Muscle layer of duodenum (tissue), 2 donors: ENCODE results near the gene TMBIM4.
A peak's percentile ranks its signal among the peaks of the same experiment; 100 is the strongest.

Experiments used
- H3K27ac ChIP-seq: one replicate; pipeline ENCODE4 v1.7.0; 2013; ENCODE audit warnings: mild to moderate bottlenecking, low read length
- H3K27me3 ChIP-seq: one replicate; pipeline ENCODE4 v1.7.0; 2013; ENCODE audit warnings: low read depth, mild to moderate bottlenecking, control low read depth, low read length
- H3K36me3 ChIP-seq, 2 donors: one replicate each; pipeline ENCODE4 v1.7.0; 2013; ENCODE audit warnings: low read length in 2 of 2, control low read depth in 1 of 2, mild to moderate bottlenecking in 1 of 2; ENCODE audit not compliant: insufficient read depth in 2 of 2, control insufficient read depth in 1 of 2
- H3K4me1 ChIP-seq, 2 donors: one replicate each; pipeline ENCODE4 v1.7.0; 2013; ENCODE audit warnings: low read length in 2 of 2, mild to moderate bottlenecking in 2 of 2, control low read depth in 1 of 2, moderate library complexity in 1 of 2; ENCODE audit not compliant: insufficient read depth in 2 of 2, control insufficient read depth in 1 of 2
- H3K4me3 ChIP-seq, 2 donors: one replicate each; pipeline ENCODE4 v1.7.0; 2013; ENCODE audit warnings: low read length in 2 of 2, low read depth in 1 of 2, mild to moderate bottlenecking in 1 of 2
- H3K9me3 ChIP-seq, 2 donors: one replicate each; pipeline ENCODE4 v1.7.0; 2013; ENCODE audit warnings: low read length in 2 of 2, control low read depth in 1 of 2, mild to moderate bottlenecking in 1 of 2; ENCODE audit not compliant: control insufficient read depth in 1 of 2
- donor health status: healthy.

The TMBIM4 gene

DNA sequence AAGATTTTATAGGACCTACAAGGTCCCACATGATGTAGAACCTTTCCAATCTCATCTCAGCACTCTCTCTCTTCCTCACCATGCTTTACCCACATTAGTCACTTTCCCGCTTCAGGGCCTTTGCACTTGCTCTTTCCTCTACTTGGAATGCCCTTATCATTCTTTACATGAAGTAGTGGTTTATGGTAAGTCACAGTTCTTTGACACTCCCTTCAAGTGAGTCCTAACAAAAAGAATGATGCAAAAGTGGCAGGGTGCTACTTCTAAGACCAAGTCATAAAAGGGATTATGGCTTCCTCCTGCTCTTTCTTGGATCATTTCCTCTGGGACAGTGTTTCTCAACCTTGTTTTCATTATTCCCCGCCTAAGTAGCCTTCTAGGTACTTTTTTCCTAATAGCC is 13.1 kb downstream of the TMBIM4 start:
- Histone ChIP-seq H3K9me3 (no peaks in the 10 kb centered on the region), H3K4me1 (peaks cover 0 to 18% of the 10 kb centered on the region in 2 donors), H3K27me3 (no peaks in the 10 kb centered on the region), H3K4me3 (no peak overlapping the region), H3K27ac (no peak overlapping the region), H3K36me3 (peaks cover 16 to 20% of the 10 kb centered on the region in 2 donors)

DNA sequence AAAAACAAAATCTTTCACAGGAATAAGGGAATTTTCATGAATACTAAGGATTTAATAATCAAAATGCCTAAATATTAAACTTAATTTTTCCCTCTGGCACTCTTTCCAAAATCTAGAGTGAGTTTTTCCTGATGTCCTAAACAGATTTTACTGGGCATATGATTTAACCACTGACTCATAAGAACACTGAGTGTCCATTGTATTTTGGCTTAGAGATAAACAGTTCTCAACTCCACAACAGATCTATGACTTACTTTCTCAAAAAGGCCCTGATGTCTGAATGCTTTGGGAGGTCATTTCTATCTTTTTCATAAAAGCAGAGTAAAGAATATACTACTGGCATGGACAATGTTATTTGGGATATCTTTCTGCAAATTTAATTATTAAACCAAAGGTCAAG is 15.0 kb downstream of the TMBIM4 start:
- Histone ChIP-seq H3K4me1 (peaks cover 0 to 18% of the 10 kb centered on the region in 2 donors), H3K27me3 (no peaks in the 10 kb centered on the region), H3K4me3 (no peak overlapping the region), H3K9me3 (no peaks in the 10 kb centered on the region), H3K36me3 (peaks cover 11 to 14% of the 10 kb centered on the region in 2 donors), H3K27ac (no peak overlapping the region)

DNA sequence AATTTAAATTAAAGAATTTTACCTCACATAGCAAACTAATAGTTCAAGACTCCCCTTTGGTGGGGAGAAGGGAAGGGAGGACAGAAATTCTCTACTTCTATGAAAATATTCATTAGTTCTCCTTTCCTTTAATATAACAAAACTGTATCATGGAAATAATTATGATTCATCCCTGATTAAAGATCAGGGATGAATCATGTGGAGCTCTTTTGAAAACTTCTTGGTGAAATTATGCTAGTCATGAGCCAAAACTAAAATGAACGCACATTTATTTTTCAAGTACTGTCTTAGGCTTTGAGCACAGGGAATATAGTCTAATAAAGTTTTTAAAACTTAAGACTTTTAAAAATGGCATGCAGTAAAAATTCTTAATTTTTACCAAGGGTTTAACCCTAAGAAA is 17.1 kb downstream of the TMBIM4 start:
- H3K36me3 ChIP-seq = peaks cover 3 to 7% of the 10 kb centered on the region in 2 donors
- H3K4me1 ChIP-seq = peaks cover 0 to 18% of the 10 kb centered on the region in 2 donors
- H3K4me3 ChIP-seq = no peak overlapping the region
- peak overlapping the region; percentile 45 for H3K27ac ChIP-seq
- no peaks in the 10 kb centered on the region for H3K27me3 ChIP-seq
- no peaks in the 10 kb centered on the region for H3K9me3 ChIP-seq

DNA sequence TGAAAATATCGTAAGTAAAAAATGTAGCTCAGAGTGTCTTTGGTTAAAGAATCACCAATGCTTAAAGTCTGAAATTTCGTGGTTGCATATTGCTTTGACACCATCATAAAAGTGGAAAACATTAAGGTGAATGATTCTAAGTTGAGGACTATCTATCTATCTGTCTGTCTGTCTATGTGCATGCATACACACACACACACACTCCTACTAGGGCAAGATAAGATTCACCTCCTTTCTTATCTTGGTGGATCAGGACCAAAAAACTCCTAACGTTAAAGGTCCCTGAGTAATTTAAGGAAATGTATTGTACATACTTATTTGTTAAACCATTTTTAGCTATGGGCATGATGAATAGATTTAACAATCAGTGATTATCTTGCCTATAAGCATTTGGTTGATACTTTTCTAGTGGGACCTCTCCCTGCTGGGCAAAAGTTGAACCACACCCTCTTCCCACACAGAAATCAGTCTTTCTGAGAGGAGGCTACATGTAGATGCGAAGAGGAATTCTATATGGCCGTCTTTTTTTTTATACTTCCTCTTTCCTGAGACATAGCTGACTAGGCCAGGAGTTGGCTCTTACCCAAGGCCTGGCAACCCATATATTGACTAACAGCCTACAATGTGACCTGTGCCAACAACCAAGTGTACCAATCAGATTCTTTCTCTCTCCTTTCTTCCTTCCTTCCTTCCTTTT is 19.9 kb downstream of the TMBIM4 start:
- Histone ChIP-seq H3K27ac (peak overlapping the region; percentile 28), H3K9me3 (no peaks in the 10 kb centered on the region), H3K36me3 (peaks cover 3 to 7% of the 10 kb centered on the region in 2 donors), H3K27me3 (no peaks in the 10 kb centered on the region), H3K4me3 (no peak overlapping the region), H3K4me1 (peaks cover 0 to 22% of the 10 kb centered on the region in 2 donors)

DNA sequence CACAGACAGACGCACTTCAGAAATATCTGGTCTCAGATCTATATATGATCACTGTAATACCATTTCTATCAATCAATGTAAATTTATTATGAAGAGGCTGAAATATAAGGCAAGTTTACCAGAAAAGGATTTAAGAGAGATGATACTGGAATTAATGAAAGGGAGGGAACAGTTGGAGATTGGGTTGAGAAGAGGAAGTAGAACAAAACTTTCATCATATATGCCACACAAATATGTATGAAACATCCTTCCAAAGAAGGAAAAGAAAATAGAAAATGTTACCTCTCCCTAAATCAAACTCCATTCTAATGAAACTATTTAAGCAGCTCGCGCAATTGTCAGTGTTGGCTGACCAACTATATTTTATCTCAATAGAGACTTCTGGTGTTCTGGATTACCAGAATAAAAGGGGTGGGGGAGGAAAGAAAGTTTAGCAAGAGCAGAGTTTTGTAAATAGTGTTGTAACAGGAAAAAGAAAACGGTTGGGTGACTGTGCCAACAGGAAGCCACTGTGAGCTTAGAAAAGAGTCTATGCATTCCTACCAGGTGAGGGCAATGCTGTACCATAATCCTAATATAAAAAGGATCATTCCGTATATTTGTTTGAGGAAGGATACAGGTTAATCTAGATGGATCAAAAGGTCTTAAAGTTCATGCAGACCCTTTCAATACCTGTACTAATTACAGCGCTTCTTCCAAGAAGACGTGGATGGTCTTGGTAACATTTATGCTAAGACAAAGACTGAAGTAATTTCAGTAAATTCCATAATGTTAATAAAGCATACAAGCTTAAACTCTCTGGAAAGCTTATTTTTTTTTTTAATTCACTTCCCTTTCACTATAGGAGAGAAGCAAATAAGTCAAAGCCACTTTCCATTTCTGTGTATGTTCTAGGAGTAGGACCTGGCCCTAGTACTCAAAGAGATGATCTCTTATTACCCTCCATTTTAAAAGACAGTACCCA is 24.7 kb downstream of the TMBIM4 start:
- no peak overlapping the region for H3K4me3 ChIP-seq
- peaks cover 0 to 5% of the 10 kb centered on the region in 2 donors for H3K4me1 ChIP-seq
- H3K27ac ChIP-seq = no peak overlapping the region
- peaks cover 24 to 29% of the 10 kb centered on the region in 2 donors for H3K36me3 ChIP-seq
- H3K9me3 ChIP-seq = peaks cover 9 to 10% of the 10 kb centered on the region in 2 donors
- no peaks in the 10 kb centered on the region for H3K27me3 ChIP-seq

DNA sequence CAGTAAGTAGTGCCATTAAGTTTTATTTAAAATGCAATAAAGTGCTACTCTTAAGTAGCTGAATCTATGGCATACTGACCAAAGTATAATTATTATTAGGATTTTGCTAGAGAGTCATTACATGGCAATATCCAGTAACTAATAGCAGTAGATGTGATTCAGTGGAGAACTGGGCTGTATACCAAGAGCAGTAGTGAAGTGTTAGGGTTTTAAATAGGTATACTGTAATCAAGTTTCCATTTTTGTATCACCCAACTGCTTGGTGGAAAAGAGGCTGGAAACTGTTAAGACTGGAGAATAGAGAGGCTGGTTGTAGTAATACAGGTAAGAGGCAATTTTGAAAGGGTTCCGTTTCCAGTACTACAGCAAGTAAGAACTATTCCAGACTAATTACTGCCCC is 25.9 kb downstream of the TMBIM4 start:
- H3K36me3 ChIP-seq = peaks cover 34 to 37% of the 10 kb centered on the region in 2 donors
- H3K27ac ChIP-seq = no peak overlapping the region
- no peaks in the 10 kb centered on the region for H3K27me3 ChIP-seq

DNA sequence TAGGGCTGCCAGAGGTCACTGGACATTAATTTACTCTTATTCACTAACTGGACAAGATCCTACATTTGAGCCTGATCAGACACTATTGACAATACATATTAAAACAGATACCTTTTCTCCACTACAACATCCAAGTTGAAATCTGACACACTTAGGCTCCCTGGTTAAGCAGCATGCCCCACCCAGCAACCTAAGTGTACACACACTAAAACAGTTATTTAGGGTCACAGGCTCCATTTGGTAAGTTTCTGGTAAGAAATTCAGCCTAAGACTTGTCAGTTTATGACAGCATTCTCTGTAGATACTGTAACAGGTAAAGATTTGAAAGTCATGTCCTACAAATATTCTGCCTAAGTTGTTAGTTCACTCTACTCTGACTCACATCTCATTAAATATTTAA is 27.0 kb downstream of the TMBIM4 start:
- no peaks in the 10 kb centered on the region for H3K27me3 ChIP-seq
- H3K4me1 ChIP-seq = peaks cover 0 to 5% of the 10 kb centered on the region in 2 donors
- peaks cover 9 to 10% of the 10 kb centered on the region in 2 donors for H3K9me3 ChIP-seq
- no peak overlapping the region for H3K4me3 ChIP-seq
- peaks cover 32 to 37% of the 10 kb centered on the region in 2 donors for H3K36me3 ChIP-seq
- H3K27ac ChIP-seq = no peak overlapping the region

More for the DNA sequence above, 25.9 kb downstream of the TMBIM4 start:
- Histone ChIP-seq H3K4me1 (peaks cover 0 to 5% of the 10 kb centered on the region in 2 donors), H3K4me3 (no peak overlapping the region), H3K9me3 (peaks cover 9 to 10% of the 10 kb centered on the region in 2 donors)

DNA sequence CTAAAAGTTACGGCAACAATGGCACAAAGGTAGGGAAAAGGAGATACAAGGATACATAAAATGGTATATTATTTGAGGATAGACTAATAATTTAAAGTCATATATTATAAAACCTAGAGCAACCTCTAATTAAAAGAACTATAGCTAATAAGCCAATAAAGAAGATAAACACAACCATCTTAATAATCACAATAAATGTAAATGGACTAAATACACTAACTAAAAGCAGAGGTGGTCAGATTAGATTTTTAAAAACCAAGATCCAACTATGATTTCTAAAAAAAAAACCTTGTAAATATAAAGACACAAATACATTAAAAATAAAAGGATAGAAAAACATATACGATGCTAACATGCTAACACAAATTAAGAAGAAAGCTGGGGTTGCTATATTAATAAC is 28.5 kb downstream of the TMBIM4 start:
- H3K4me1 ChIP-seq = peaks cover 0 to 5% of the 10 kb centered on the region in 2 donors
- H3K9me3 ChIP-seq = peaks cover 9 to 10% of the 10 kb centered on the region in 2 donors
- H3K36me3 ChIP-seq = peaks cover 44 to 50% of the 10 kb centered on the region in 2 donors
- H3K4me3 ChIP-seq = no peak overlapping the region
- no peak overlapping the region for H3K27ac ChIP-seq
- H3K27me3 ChIP-seq = no peaks in the 10 kb centered on the region

DNA sequence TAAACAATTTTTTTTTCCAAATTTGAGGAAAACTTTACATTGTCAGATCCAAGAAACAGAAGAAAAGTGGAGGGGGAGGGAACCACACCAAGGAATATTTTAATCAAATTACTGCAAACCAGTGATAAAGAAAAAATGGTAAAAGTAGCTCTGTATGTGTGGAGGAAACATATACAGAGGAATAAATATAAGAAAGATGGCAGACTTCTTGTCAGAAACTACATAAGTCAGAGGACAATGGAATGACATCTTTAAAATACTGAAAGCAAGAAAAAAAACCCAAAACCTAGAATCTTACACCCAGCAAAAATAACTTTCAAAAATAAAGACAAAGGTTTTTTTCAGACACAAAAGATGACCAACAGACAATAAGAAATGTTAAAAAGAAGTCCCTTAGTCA is 29.1 kb downstream of the TMBIM4 start:
- Histone ChIP-seq H3K36me3 (peaks cover 46 to 53% of the 10 kb centered on the region in 2 donors), H3K27ac (no peak overlapping the region)

DNA sequence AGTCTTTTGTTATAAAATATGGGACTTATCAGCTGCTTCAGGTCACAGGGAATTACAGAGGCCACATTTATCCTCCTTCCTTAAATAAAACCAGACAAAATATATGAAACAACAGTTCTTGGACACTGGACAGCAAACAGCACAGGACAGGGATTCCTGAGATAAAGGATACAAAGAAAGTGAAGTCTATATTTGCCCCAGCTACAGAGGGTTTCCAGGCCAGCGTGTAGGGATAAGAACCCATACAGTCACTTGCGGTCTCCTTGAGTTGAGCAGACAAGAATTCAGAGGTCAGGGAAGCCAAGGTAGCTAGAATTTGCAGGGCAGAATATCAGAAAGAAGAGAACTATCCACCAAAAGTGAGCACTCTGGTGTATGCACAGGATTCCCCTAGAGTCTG is 30.5 kb downstream of the TMBIM4 start:
- Histone ChIP-seq H3K27me3 (no peaks in the 10 kb centered on the region), H3K36me3 (peaks cover 46 to 49% of the 10 kb centered on the region in 2 donors), H3K4me3 (no peak overlapping the region), H3K27ac (no peak overlapping the region), H3K4me1 (no peaks in the 10 kb centered on the region), H3K9me3 (peaks cover 9 to 10% of the 10 kb centered on the region in 2 donors)

More for the DNA sequence above, 29.1 kb downstream of the TMBIM4 start:
- H3K4me1 ChIP-seq = peaks cover 0 to 5% of the 10 kb centered on the region in 2 donors
- peaks cover 9 to 10% of the 10 kb centered on the region in 2 donors for H3K9me3 ChIP-seq
- no peaks in the 10 kb centered on the region for H3K27me3 ChIP-seq
- no peak overlapping the region for H3K4me3 ChIP-seq

DNA sequence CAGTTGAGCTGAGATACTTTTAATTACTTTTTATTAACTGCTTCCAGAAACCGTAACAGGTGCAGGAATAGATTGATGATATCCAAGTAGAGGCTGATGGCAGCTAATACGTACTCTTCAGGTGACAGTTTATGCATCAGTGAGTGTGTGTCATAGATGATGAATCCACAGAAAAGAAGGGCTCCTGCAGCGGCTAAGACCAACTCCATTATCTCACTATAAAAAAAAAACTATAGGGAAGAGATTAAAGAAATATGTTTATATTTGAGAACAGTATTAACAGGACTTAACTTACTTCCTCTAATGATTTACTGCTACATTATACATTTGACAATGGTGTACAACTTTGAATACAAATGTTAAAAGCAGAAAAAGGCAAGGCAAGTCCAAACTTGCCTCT is 31.9 kb downstream of the TMBIM4 start:
- Histone ChIP-seq H3K4me1 (no peaks in the 10 kb centered on the region), H3K27ac (no peak overlapping the region), H3K4me3 (no peak overlapping the region), H3K27me3 (no peaks in the 10 kb centered on the region), H3K36me3 (peaks cover 36 to 45% of the 10 kb centered on the region in 2 donors), H3K9me3 (peaks cover 9 to 10% of the 10 kb centered on the region in 2 donors)
